HG02610 (cell line): Measurements from ENCODE around the gene MTX2.
"Not testable (repeated sequence)": the region's sequence is repeated elsewhere in the genome, so short reads cannot be mapped to it uniquely, and the experiment has no call there.

Experiments
- ATAC-seq: cut with Tn5 transposase; IDR thresholded peaks from one replicate; pipeline ENCODE4 v1.9.1; 2021; ENCODE audit warnings: mild to moderate bottlenecking, moderate library complexity; ENCODE audit not compliant: unreplicated experiment

The MTX2 gene

DNA sequence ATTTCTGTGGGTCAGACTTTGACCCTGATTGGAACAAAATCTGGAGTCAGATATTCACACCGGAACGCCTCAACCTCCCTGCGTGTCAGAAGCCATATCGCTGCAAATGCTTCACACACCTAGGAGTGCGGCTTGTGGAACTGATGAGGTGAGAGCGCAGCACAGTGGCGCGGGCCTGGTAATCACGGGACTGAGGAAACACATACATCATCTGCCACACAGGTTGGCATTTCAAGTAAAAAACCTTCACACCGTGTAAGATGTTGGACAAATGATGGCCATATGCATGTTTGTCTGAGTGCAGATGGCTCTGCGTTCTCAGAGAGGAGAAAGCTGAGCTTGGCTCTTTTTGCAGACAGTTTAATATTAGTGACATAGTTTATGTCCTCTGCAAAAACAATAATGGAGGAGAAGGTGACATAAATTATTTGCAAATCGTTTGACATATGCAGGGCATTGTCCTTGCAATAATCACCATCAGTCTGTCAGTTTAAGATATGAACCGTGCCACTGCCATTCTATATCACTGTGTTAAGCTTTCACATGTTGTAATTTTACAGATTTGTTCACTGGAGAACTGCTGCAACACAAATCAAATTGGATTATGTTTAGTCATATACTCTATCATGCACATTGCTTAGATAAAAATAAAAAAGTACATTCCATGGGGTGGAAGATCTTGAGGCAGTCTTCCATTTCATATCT lies 101.4 kb downstream of the MTX2 start:
- ATAC-seq = no peak

DNA sequence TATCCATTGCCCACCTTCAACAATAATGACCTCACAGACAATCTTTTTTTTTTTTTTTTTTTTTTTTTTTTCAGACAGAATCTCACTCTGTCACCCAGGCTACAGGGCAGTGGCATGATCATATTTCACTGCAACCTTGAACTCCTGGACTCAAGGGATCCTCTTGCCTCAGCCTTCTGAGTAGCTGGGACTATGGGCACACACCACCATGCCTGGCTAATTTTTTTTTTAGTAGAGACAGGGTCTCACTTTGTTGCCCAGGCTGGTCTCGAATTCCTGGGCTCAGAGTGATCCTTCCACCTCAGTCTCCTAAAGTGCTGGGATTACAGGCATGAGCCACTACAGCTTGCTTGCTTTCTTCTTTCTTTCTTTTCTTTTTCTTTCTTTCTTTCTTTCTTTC lies 103.9 kb downstream of the MTX2 start:
- ATAC-seq = not testable (repeated sequence)

DNA sequence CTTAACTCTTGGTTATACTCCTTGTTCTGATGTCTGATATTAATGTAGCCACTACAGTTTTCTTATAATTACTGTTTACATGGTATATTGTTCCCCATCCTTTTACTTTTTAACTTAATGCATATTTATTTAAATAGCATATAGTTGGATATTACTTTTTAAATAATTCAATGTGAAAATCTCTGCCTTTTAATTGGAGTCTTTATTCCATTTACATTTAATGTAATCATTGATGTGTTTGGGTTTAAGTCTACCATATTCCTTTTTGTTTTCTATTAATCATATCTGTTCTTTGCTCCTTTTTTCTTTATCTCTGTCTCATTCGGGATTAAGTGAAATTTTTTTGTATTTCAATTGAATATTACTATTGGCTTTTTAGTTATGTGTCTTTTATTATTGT lies 109.1 kb downstream of the MTX2 start:
- ATAC-seq = no peak

DNA sequence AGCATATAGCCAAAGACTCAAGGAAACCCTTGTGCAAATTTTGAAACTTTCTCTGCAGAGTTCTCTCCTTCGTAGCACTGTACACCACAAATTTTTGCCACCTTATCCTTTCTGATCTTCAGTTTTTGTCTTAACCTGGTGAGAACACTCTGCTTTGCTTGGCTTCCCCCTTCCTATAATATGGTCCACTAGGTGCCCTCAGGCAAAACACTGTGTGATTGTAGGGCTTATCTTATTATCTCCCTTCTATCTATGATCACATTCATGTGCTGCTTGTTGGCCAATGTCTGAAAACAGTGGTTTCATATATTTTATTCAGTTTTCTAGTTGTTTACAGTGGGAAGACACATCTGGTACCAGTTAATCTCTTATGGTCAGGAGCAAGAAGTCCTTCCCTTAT lies 111.1 kb downstream of the MTX2 start:
- no peak for ATAC-seq

DNA sequence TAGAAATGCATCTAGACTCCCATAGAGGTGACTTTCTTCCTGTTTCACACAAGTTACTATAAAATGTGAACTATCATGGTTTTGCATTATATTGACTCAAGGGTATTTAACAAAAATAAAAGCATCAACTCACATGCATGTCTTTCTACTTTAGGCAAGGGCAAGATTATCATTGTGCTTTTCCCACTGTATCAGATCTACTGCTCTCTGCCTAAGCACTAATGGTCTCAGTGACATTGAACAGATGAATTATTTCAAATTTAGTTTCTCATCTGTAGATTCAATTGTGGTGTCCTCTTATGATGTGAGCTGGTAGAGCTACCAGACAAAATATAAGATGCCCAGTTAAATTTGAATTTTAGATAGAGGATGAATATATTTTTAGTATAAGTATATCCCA lies 113.9 kb downstream of the MTX2 start:
- ATAC-seq = no peak

DNA sequence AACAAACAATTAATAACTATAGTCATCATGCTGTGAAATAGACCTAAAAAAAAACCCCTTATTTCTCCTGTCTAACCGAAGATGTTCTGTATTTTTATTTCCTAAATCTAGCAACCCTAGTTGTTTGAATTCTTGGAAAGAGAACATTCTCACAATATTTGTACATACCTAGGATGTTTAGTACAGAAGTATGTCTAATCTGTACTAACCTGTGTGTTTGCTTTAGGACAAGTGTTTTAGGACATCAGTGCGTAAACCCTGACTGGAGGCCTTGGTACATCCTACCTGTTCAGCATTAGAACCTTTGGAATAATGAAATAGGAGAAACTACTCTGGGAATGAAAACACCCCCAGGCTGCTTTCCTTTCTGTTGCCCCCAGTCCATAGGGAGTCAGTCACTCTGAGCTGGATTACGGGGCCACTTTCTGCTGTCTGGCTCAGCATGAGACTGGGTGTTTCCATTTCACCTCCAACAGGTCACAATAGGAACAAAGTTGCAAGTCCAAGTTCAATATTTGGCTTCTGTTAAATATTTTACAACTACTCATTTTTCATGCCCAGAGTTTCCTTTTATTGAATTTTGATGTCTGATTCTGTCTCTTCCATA lies 114.7 kb downstream of the MTX2 start:
- no peak for ATAC-seq

DNA sequence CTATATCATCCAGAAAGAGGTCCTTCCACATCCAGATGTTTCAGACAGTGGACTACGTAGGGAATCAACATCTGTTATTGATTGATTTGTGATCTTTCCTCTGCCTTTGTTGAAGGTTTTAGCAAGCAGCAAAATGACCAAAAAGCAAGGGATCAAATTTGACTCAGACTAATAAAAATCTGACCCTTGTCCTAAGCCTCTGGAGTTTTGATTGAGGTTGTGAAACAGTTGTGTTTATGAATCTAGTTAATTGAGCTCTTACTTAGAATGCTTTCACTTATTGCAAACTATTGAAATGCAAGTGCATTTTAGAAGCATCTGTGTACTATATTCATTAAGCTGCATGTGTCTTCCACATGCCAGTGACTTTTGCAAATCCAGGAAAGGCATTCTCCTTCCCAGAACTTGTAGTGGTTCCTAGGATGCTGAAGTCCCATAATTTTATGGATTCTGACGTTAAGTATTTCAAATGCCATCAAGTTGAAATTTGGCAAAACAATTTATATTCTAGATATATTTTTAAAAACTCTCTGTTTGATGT lies 116.0 kb downstream of the MTX2 start:
- no peak for ATAC-seq

DNA sequence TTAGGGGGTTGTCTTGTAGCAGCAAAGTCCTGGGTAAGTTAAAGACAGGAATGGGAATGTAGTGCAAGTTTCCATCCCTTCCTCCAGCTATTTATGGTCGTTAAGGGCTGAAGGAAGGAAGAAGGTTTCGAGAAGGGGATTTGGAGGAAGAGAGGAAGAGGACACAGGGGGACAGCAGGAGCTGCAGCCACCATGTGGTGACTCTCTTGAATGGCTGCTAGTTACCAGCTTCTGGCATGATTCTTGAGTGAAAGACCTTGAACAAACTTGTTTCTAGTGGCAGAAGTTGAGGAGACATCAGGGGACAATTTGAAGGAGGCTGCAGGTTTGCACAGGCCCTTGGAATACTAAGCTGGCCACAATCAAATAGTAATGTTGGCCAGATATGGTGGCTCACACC lies 116.6 kb downstream of the MTX2 start:
- ATAC-seq = no peak
